HG03159 (cell line): ENCODE measurements around the gene DESI1.
"Not testable (repeated sequence)": the region's sequence is repeated elsewhere in the genome, so short reads cannot be mapped to it uniquely, and the experiment has no call there.

Experiments
- ATAC-seq: cut with Tn5 transposase; IDR thresholded peaks from one replicate; pipeline ENCODE4 v1.9.1; 2021; ENCODE audit warnings: mild to moderate bottlenecking, moderate library complexity; ENCODE audit not compliant: unreplicated experiment

Gene DESI1

GRCh38 chr22:41636467-41636866 is 15.6 kb upstream of the DESI1 start:
- ATAC-seq = no peak

- ATAC-seq = not testable (repeated sequence)
Observed at GRCh38 chr22:41634610-41635009, 13.8 kb upstream of the DESI1 start.

GRCh38 chr22:41631615-41632014 is 10.8 kb upstream of the DESI1 start:
- ATAC-seq = not testable (repeated sequence)

DNA sequence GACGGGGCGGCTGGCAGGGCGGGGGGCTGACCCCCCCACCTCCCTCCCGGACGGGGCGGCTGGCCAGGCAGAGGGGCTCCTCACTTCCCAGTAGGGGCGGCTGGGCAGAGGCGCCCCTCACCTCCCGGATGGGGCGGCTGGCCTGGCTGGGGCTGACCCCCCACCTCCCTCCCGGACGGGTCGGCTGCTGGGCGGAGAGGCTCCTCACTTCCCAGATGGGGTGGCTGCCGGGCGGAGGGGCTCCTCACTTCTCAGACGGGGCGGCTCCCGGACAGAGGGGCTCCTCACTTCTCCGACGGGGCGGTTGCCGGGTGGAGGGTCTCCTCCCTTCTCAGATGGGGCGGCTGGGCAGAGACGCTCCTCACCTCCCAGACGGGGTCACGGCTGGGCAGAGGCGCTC is 10.3 kb upstream of the DESI1 start:
- ATAC-seq = not testable (repeated sequence)

DNA sequence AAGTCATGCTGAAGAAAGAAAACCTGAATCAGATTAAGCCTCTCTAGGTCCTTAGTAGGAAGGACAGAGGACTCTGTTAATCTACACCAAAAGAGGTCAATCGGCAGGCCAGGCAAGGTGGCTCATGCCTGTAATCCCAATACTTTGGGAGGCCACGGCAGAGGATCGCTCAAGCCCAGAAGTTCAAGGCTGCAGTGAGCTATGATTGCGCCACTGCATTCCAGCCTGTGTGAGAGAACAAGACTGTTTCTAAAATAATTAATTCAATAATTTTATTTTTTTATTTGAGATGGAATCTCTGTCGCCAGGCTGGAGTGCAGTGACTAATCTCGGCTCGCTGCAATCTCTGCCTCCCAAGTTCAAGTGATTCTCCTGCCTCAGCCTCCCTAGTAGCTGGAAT is 4.7 kb upstream of the DESI1 start:
- ATAC-seq = no peak

DNA sequence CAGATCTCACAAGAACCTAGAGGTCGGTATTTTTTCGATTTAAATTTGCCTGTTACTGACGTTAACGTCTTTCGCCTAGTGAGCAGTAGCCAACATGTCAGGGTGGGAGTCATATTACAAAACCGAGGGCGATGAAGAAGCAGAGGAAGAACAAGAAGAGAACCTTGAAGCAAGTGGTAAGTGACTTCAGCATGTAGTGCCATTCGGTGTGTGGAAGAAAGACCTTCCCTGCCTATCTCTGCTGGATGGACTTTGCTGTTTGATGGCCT is 1.0 kb upstream of the DESI1 start:
- no peak for ATAC-seq

GRCh38 chr22:41621099-41621910 is 462 bp upstream of the DESI1 start, which contains the start of gene XRCC6:
TSS of gene XRCC6 (plus strand) at chr22:41621295. CDS start at chr22:41622005, 710 bp downstream.
- peak; percentile 79 for ATAC-seq

DNA sequence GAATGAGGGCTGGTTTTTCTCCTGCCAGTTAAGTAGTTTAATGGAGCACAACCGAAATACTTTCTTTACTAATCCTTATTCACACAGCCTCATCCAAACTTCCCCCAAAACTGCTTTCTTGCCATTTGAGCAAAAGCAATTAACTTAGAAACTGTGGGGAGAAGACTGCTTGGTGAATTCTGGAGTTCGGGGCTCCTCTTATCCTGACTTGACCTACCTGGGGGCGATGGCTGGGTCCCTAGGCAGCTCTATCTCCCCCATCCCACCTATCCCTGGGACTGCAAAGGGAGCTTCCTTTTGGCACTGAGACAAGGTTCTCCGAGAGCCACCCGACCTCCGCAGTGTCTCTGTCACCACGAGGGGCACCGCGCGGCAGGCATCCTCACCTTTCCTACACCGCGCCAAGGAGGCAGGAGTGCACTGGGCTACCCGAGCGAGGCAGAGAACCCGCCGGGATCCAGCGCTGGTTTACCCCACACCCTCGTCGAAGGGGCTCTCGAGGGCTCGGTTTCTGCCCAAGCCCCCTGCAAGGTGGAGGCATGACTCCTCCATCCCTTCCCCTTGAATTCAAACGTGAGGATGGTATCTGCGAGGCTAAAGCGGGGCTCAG is 759 bp downstream of the DESI1 start:
- peak; percentile 17 for ATAC-seq

- ATAC-seq = no peak
Observed at GRCh38 chr22:41613456-41613855, 7.4 kb downstream of the DESI1 start.

DNA sequence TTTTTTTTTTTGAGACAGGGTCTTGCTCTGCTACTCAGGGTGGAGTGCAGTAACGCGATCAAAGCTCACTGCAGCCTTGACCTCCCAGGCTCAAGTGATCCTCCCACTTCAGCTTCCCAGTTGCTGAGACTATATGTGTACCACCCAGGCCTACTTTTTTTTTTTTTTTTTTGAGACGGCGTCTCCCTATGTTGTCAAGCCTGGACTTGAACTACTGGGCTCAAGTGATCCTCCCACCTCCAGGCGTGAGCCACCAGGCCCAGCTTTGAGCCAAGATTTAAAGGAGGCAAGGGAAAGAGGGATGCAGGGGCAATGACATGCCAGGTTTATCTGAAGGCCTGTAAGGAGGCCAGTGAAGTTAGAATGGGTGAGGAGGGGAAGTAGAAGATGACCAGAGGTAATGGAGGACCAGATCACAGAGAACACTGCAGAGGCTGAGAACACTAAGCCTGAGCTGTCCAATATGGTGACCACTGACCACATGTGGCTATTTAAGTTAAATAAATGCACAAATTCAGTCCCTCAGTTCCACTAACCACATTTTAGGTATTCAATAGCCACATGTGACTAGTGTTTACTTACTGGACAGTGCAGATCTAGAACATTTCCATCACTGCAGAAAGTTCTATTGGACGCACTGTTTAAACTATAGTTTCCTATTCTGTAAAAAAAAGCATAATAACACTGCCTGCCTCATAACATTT is 8.1 kb downstream of the DESI1 start:
- ATAC-seq = no peak

- no peak for ATAC-seq
Observed at GRCh38 chr22:41608386-41608785, 12.5 kb downstream of the DESI1 start.

- ATAC-seq = no peak
Observed at GRCh38 chr22:41603873-41604332, 16.9 kb downstream of the DESI1 start.

GRCh38 chr22:41600976-41601375 is 19.9 kb downstream of the DESI1 start:
- ATAC-seq = no peak

GRCh38 chr22:41598891-41599635 is 21.8 kb downstream of the DESI1 start:
- no peak for ATAC-seq

- ATAC-seq = no peak
Observed at GRCh38 chr22:41598081-41598480, 22.8 kb downstream of the DESI1 start.

- no peak for ATAC-seq
Observed at GRCh38 chr22:41597635-41597953, 23.2 kb downstream of the DESI1 start.

DNA sequence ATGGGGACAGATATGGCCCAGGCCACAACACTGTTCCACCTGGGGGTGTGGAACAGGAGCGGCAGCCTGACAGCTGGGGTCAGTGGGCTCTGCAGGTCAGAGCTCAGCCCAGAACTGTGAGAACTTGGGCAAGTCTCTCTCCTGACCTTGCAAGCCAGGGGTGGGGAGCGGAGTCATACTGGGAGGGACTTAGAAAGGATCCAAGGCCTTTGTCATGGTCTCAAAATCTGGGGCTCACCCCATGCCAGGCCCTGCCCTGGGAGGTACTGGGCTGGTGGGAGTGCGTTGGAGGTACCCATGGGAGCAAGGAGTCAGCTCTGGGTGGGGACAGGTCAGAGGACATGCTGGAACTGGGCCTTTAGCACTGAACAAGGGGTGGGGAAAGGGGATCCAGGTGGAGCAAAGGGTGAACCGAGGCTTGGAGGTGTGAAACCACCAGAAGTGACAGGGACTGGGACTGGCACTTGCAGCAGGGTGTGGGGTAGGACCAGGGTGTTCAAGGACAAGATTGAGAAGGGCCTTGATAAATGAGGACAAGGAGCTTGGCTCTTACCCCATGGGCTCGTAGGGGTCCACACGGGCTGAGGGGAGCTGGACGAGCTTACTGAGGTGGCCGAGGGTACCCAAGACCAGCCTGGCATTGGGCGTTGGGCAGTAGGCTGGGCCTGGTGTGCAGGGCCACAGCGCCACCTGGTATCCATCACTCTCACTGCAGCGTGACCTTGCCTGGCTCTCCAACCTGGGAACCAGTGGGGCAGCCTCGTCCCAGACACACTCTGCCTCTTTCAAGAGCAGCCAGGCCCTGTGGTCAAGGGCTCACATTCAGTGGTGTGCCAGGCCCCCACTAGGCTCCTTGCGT is 23.8 kb downstream of the DESI1 start:
- no peak for ATAC-seq

GRCh38 chr22:41595703-41596102 is 25.1 kb downstream of the DESI1 start:
- no peak for ATAC-seq

DNA sequence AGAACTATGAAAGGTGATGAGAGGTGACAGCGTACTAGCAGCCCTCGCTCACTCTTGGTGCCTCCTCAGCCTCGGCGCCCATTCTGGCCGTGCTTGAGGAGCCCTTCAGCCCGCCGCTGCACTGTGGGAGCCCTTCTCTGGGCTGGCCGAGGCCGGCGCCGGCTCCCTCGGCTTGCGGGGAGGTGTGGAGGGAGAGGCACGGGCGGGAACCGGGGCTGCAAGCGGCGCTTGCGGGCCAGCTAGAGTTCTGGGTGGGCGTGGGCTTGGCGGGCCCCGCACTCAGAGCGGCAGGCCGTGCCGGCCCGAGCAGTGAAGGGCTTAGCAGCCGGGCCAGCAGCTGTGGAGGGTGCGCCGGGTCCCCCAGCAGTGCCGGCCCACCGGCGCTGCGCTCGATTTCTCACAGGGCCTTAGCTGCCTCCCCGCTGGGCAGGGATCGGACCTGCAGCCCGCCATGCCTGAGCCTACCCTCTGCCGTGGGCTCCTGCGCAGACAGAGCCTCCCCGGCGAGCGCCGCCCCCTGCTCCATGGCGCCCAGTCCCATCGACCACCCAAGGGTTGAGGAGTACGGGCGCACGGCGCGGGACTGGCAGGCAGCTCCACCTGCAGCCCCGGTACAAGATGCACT is 27.4 kb downstream of the DESI1 start:
- not testable (repeated sequence) for ATAC-seq
